ENCODE measurements around the gene SLC2A4RG. TPM values are rescaled to one million over a fixed set of nuclear protein-coding genes. Genes with fewer than 3 reads are reported as not detected.

Gene SLC2A4RG
- total RNA-seq, 4 donors from 2014 or later: 26.0 to 55.9 (median 39.3) TPM

GRCh38 chr20:63768591-63769515, 29.3 kb downstream of the SLC2A4RG start:
- no peak overlapping the region for H3K4me3 ChIP-seq (replicated peaks in 1 of 3)
- H3K36me3 ChIP-seq: peaks cover 24 to 25% of the 10 kb centered on the region in 2 donors
- TF ChIP-seq POLR2A (IDR thresholded peaks at IDR 0.05): no peak
- TF ChIP-seq, protein P1, sequence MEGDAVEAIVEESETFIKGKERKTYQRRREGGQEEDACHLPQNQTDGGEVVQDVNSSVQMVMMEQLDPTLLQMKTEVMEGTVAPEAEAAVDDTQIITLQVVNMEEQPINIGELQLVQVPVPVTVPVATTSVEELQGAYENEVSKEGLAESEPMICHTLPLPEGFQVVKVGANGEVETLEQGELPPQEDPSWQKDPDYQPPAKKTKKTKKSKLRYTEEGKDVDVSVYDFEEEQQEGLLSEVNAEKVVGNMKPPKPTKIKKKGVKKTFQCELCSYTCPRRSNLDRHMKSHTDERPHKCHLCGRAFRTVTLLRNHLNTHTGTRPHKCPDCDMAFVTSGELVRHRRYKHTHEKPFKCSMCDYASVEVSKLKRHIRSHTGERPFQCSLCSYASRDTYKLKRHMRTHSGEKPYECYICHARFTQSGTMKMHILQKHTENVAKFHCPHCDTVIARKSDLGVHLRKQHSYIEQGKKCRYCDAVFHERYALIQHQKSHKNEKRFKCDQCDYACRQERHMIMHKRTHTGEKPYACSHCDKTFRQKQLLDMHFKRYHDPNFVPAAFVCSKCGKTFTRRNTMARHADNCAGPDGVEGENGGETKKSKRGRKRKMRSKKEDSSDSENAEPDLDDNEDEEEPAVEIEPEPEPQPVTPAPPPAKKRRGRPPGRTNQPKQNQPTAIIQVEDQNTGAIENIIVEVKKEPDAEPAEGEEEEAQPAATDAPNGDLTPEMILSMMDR (IDR thresholded peaks at IDR 0.05): no peak
- H3K27me3 ChIP-seq: no peaks in the 10 kb centered on the region
- H3K27ac ChIP-seq: no peak overlapping the region
- WGBS, 2 donors: 91 to 96% methylated on average over 16 to 23 of the region's 26 CpGs
- no peak for DNase-seq
- no peaks in the 10 kb centered on the region for H3K9me3 ChIP-seq
- H3K4me1 ChIP-seq: no peaks in the 10 kb centered on the region
- intact Hi-C loops (cut with DNase I): no loop called here

DNA sequence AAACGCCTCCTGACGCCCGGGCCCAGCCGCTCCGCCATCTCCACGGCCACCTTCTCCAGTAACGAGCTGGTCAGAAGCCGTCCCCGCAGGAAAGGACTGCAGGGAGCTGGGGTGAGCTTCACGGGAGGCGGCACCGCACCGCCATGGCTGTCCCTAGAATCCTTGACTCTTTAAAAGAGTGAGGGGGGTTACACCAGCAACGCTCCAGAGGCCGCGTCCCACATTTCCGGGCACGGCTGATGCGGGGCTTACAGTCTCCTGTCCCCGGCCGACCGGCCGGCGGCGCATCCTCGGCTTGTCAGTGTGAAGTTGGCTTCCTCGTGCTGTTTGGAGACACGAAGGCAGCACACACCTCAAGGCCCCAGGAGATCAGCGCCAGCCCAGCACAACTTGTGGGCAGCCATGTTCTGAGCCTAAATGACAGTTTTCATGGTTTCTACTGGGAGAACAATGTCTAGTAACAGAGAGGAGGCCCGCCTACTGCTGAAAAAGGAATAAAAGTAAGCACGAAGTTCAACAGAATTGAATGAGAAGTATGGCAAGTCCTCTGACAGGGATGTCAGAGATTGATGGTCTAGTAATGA, 30.4 kb downstream of the SLC2A4RG start:
- Histone ChIP-seq H3K4me3 (replicated peaks in 1 of 3) (no peak overlapping the region), H3K9me3 (no peaks in the 10 kb centered on the region), H3K36me3 (peaks cover 24 to 25% of the 10 kb centered on the region in 2 donors), H3K4me1 (peaks cover 0 to 4% of the 10 kb centered on the region in 2 donors), H3K27me3 (no peaks in the 10 kb centered on the region), H3K27ac (no peak overlapping the region)
- DNase-seq: no peak
- WGBS, 2 donors: 93% methylated on average over 22 to 25 of the region's 31 CpGs
- intact Hi-C loops (cut with DNase I): no loop called here
- TF ChIP-seq, protein P1 (IDR thresholded peaks at IDR 0.05): no peak
- TF ChIP-seq POLR2A (IDR thresholded peaks at IDR 0.05): no peak

DNA sequence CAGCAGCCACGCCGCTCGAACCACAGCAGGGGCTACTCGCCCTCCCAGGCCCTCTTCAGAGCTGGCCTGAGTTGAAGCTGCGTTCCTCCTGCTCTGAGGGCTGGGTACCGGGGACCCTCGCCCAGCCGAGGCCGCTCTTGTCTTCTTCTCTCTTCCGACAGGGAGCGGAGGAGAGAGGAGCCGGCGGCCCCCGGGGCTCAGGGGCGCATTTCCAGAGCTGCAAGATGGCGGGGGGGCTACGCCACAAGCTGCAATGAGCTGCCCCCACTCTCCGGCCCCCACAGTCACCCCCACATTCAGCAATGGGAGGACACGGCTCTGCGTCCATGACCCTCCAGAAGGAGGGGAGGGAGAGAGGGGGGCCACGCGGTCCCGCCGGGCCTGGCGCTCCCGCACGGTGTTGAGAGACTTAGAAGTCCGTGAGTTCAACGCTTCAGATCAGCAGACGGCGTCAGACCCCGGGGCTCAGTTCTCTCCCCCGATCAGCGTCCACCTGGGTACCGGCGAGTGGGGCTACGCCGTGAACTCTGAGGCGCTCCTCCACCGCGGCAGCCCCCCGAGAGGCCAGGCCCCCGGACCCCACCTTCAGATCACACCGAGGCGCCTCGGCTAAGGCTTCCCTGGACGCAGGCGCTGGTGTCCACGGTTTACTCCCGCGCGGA, 31.6 kb downstream of the SLC2A4RG start:
- TF ChIP-seq POLR2A (IDR thresholded peaks at IDR 0.05): no peak
- TF ChIP-seq, protein P1 (IDR thresholded peaks at IDR 0.05): no peak
- peaks cover 0 to 4% of the 10 kb centered on the region in 2 donors for H3K4me1 ChIP-seq
- peaks cover 24 to 25% of the 10 kb centered on the region in 2 donors for H3K36me3 ChIP-seq
- intact Hi-C loops (cut with DNase I): no loop called here
- 94% methylated on average over 35 to 47 of the region's 52 CpGs for WGBS, 2 donors
- no peak overlapping the region for H3K4me3 ChIP-seq (replicated peaks in 1 of 3)
- H3K9me3 ChIP-seq: no peaks in the 10 kb centered on the region
- H3K27me3 ChIP-seq: no peaks in the 10 kb centered on the region
- DNase-seq: no peak
- no peak overlapping the region for H3K27ac ChIP-seq

DNA sequence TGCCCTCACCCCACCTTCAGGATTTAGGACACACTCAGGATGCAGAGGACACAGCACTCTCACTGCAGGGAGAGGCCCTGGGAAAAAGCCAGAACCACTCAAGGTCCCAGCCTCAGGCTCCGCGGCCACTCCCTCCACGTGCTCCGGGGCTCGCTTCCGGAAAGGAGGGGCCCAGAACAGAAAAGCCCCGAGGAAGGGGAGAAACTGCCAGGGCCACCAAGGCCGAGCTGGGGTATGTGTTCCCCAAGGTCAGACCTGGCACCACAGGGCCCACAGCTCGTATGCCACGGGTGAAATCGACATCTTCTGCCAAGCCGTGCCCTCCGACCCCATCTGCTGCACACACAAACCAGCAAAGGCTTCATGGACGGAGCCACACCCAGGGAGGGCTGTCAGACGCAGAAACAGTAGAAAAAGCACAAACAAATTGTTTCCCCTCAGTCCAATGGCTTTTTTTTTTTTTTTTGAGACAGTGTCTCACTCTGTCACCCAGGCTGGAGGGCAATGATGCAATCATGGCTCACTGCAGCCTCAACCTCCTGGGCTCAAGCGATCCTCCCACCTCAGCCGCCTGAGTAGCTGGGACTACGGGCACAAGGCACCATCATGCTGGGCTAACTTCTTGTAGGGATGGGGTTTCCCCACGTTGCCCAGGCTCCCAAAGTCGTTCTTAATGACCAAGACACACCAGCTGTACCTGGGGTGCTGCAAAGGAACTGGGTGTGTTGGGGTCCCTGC, 33.4 kb downstream of the SLC2A4RG start:
- Histone ChIP-seq H3K4me3 (replicated peaks in 1 of 3) (no peak overlapping the region), H3K9me3 (no peaks in the 10 kb centered on the region), H3K36me3 (peaks cover 14 to 16% of the 10 kb centered on the region in 2 donors), H3K27me3 (no peaks in the 10 kb centered on the region), H3K4me1 (peaks cover 0 to 4% of the 10 kb centered on the region in 2 donors), H3K27ac (no peak overlapping the region)
- DNase-seq: peak; percentile 24 to 38
- no peak for TF ChIP-seq POLR2A (IDR thresholded peaks at IDR 0.05)
- TF ChIP-seq, protein P1 (IDR thresholded peaks at IDR 0.05): no peak
- intact Hi-C loops (cut with DNase I): no loop called here
- 83 to 84% methylated on average over 13 to 15 of the region's 20 CpGs for WGBS, 2 donors
